ENCODE measurements around the gene FARS2. TPM values are rescaled to one million over a fixed set of nuclear protein-coding genes. Genes with fewer than 3 reads are reported as not detected.

The FARS2 gene
- total RNA-seq, 1 donor from 2014 or later: 16.5 TPM

DNA sequence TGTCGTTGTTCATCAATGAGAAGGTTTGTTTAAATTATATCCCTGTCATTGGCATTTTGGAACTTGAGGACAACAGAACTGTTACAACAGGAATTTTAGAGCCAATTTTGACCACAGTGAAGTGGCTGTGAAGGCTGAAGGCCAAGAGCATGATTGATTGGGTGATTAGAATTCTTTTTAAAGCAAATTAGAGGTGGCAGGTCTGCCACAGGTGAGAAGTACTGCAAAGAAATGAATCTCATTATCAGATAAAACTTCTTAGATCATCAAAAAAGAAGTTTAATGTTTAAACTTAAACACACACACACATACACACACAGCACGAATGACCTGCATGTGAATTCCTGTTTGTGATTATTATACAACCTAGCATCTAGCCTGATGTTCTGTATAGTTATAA lies 32.4 kb downstream of the FARS2 start:
- no peaks in the 10 kb centered on the region for H3K36me3 ChIP-seq
- no peaks in the 10 kb centered on the region for H3K4me1 ChIP-seq
- TF ChIP-seq, protein P1, sequence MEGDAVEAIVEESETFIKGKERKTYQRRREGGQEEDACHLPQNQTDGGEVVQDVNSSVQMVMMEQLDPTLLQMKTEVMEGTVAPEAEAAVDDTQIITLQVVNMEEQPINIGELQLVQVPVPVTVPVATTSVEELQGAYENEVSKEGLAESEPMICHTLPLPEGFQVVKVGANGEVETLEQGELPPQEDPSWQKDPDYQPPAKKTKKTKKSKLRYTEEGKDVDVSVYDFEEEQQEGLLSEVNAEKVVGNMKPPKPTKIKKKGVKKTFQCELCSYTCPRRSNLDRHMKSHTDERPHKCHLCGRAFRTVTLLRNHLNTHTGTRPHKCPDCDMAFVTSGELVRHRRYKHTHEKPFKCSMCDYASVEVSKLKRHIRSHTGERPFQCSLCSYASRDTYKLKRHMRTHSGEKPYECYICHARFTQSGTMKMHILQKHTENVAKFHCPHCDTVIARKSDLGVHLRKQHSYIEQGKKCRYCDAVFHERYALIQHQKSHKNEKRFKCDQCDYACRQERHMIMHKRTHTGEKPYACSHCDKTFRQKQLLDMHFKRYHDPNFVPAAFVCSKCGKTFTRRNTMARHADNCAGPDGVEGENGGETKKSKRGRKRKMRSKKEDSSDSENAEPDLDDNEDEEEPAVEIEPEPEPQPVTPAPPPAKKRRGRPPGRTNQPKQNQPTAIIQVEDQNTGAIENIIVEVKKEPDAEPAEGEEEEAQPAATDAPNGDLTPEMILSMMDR (IDR thresholded peaks at IDR 0.05): no peak
- TF ChIP-seq POLR2A (IDR thresholded peaks at IDR 0.05) (no peak), POLR2AphosphoS5 (IDR thresholded peaks at IDR 0.05; ENCODE audit: insufficient read depth in 1 of 2, low read depth in 1 of 2) (no peak)
- intact Hi-C loops (cut with DNase I): no loop called here
- DNase-seq (ENCODE audit: extremely low spot score in 2 of 2): no peak
- no peaks in the 10 kb centered on the region for H3K9me3 ChIP-seq
- no peaks in the 10 kb centered on the region for H3K27me3 ChIP-seq
- H3K27ac ChIP-seq: no peak overlapping the region
- no peak overlapping the region for H3K4me3 ChIP-seq

DNA sequence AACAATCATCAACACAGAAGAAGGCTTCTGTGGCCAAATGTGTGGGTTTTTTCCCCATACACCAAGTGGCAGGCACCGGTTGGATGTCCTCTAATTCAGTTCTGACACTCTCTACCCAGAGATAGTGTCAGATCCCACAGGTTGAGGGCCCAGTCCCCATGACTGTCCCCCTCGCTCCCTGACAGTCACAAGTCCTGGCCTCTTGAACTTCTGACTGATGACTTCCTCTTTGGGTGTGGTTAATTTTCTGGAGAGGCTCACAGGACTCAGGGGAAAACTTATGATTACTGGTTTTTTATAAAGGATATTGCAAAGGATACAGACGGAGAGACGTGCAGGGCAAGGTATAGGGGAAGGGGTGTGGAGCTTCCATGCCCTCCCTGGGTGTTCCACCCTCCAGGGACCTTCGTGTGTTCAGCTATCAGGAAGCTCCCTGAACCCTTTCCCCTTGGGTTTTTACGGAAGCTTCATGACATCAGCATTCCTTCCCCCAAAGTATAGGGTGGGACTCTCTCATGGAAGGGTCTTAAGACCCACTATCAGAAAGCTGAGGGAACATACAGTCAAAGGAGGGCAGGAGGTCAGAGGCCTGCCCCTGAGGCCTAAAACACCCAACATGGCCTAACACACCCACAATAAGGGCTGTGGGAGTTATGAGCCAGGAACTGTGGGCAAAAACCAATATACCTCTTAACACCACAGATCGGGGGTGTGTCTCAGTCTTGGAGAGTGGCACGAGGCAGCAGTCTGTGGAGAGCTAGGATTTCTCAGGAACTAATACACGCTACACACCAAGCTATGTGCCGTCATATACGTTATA lies 33.3 kb downstream of the FARS2 start:
- intact Hi-C loops (cut with DNase I): no loop called here
- H3K4me1 ChIP-seq: no peaks in the 10 kb centered on the region
- H3K27ac ChIP-seq: no peak overlapping the region
- DNase-seq (ENCODE audit: extremely low spot score in 2 of 2): no peak
- no peak overlapping the region for H3K4me3 ChIP-seq
- no peaks in the 10 kb centered on the region for H3K27me3 ChIP-seq
- TF ChIP-seq POLR2AphosphoS5 (IDR thresholded peaks at IDR 0.05; ENCODE audit: insufficient read depth in 1 of 2, low read depth in 1 of 2): no peak
- TF ChIP-seq POLR2A (IDR thresholded peaks at IDR 0.05): no peak
- no peaks in the 10 kb centered on the region for H3K9me3 ChIP-seq
- no peaks in the 10 kb centered on the region for H3K36me3 ChIP-seq

DNA sequence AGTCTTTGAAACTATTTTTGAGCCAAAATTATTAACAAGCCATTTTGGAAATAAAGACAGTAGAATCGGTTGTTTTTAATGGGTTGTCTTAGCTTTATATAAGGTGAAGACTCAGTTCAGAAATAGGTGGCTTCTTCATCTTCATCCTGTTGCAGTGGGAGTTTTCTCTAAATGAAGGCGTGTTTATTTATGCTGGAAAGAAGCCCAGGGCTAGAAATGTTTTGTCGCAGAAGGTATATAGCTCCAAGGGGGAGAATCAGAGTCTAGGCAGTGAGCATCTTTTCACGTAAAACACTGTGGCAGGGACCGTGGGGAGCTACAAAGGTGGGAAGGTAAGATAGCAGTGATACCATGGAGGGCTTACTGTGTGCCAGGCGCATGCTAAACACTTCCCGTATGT lies 34.3 kb downstream of the FARS2 start:
- Histone ChIP-seq H3K27ac (no peak overlapping the region), H3K36me3 (no peaks in the 10 kb centered on the region), H3K27me3 (no peaks in the 10 kb centered on the region), H3K4me3 (no peak overlapping the region), H3K4me1 (no peaks in the 10 kb centered on the region), H3K9me3 (no peaks in the 10 kb centered on the region)
- intact Hi-C loops (cut with DNase I): no loop called here
- no peak for TF ChIP-seq POLR2A (IDR thresholded peaks at IDR 0.05)
- TF ChIP-seq POLR2AphosphoS5 (IDR thresholded peaks at IDR 0.05; ENCODE audit: insufficient read depth in 1 of 2, low read depth in 1 of 2): no peak
- TF ChIP-seq, protein P1 (IDR thresholded peaks at IDR 0.05): no peak
- DNase-seq (ENCODE audit: extremely low spot score in 2 of 2): no peak

DNA sequence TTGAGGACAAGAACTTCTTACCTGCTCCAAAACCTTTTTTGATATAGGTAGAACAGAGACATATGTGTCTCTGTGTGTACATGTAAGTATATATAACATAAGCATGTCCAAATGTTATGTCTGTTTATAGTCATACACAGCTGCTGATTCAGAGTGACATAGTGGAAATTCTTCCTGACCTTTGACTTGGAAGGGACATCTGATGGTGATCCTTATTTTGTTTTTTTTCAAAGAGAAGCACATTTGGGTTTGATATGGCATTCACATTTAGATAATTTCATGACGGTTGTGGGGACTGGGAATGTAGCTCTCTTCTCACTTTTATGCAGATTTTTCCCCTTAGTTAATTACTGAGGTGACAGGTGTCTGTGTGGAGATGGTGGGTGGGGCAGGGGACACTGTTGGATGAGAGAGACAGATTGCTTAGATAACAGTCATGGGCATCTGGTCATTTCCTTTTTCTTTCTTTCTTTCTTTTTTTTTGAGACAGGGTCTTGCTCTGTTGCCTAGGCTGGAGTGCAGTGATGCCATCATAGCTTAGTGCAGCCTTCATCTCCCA lies 39.0 kb downstream of the FARS2 start:
- H3K36me3 ChIP-seq: no peaks in the 10 kb centered on the region
- intact Hi-C loops (cut with DNase I): no loop called here
- TF ChIP-seq, protein P1 (IDR thresholded peaks at IDR 0.05): no peak
- TF ChIP-seq POLR2AphosphoS5 (IDR thresholded peaks at IDR 0.05; ENCODE audit: insufficient read depth in 1 of 2, low read depth in 1 of 2) (no peak), POLR2A (IDR thresholded peaks at IDR 0.05) (no peak)
- no peak overlapping the region for H3K4me3 ChIP-seq
- peaks cover 17% of the 10 kb centered on the region for H3K4me1 ChIP-seq
- H3K27me3 ChIP-seq: no peaks in the 10 kb centered on the region
- no peaks in the 10 kb centered on the region for H3K9me3 ChIP-seq
- H3K27ac ChIP-seq: no peak overlapping the region
- no peak for DNase-seq (ENCODE audit: extremely low spot score in 2 of 2)

DNA sequence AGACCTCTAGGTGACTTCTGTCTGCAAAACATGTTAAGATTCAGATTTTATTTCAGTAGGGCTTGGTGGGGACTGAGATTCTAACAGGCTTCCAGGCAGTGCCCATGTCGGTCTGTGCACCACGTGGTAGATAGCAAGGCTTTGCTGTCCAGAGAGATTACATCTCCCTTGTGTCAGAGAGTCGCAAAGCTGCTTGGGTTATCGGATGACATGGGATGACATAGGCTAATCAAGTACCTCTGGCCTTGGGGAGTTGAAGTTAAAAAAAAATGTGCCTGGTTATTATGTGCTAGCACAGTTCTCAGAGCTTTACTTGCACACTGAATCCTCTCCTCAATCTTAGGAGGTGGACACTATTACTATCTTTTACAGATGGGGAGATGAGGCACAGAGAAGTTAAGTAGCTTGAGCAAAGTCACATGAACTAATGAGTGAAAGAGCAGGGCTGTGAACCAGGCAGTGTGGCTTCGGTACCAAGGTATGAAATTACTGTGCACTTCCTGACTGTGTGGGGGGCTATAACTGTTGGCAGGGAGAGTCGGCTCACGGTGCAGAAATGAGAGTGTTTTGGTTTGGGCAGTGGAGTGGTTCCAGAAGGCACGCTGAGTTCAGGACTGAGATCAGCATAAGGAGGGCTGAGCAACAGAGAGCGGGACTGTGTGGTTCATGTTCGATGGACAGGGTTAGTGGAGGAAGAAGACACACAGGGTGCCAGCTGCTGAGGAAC lies 41.1 kb downstream of the FARS2 start:
- Histone ChIP-seq H3K27me3 (no peaks in the 10 kb centered on the region), H3K4me1 (peaks cover 17% of the 10 kb centered on the region), H3K4me3 (no peak overlapping the region), H3K9me3 (no peaks in the 10 kb centered on the region), H3K27ac (no peak overlapping the region), H3K36me3 (no peaks in the 10 kb centered on the region)
- intact Hi-C loops (cut with DNase I): no loop called here
- TF ChIP-seq POLR2A (IDR thresholded peaks at IDR 0.05) (no peak), POLR2AphosphoS5 (IDR thresholded peaks at IDR 0.05; ENCODE audit: insufficient read depth in 1 of 2, low read depth in 1 of 2) (no peak)
- TF ChIP-seq, protein P1 (IDR thresholded peaks at IDR 0.05): no peak
- no peak for DNase-seq (ENCODE audit: extremely low spot score in 2 of 2)

Data from vagina (tissue), 2 donors.